A549 (cell line): ENCODE measurements around the gene RHEBL1.
"Not testable (repeated sequence)": the region's sequence is repeated elsewhere in the genome, so short reads cannot be mapped to it uniquely, and the experiment has no call there.

Source experiments
- CEBPB ChIP-seq, 2 experiments: fragments of >200 bp in 1 of 2; sonication (Bioruptor Twin) in 1 of 2; formaldehyde crosslinking in 1 of 2; IDR thresholded peaks; 2 replicates each; pipeline ENCODE4 v1.6.1; 2012 to 2016
- CHD4 ChIP-seq: fragments of 200-600 bp; sonication (generic); IDR thresholded peaks from 2 replicates; pipeline ENCODE4 v1.6.1; 2016; ENCODE audit warnings: antibody characterized with exemption, mild to moderate bottlenecking, borderline replicate concordance
- CTCF ChIP-seq: fragments of >200 bp; sonication (Bioruptor Twin); formaldehyde crosslinking; IDR thresholded peaks from 3 replicates; pipeline ENCODE4 v1.5.1; 2016
- EP300 ChIP-seq, 2 experiments: fragments of >200 bp; sonication (Bioruptor Twin); formaldehyde crosslinking; IDR thresholded peaks; 2 replicates in 1 of 2; 3 replicates in 1 of 2; pipeline ENCODE4 v1.6.1; 2016 to 2017
- MAX ChIP-seq: IDR thresholded peaks from 2 replicates; pipeline ENCODE4 v1.6.1; 2012
- PHF8 ChIP-seq: fragments of 200-600 bp; sonication (generic); IDR thresholded peaks from 2 replicates; pipeline ENCODE4 v1.6.1; 2016; ENCODE audit warnings: low read depth, mild to moderate bottlenecking, antibody characterized with exemption, moderate library complexity, borderline replicate concordance
- POLR2A ChIP-seq: IDR thresholded peaks from 2 replicates; pipeline ENCODE4 v1.6.1; 2012; ENCODE audit warnings: mild to moderate bottlenecking, low read length
- RAD21 ChIP-seq, 2 experiments: fragments of >200 bp in 1 of 2; sonication (Bioruptor Twin) in 1 of 2; formaldehyde crosslinking in 1 of 2; IDR thresholded peaks in 1 of 2; conservative IDR thresholded peaks in 1 of 2; 2 replicates in 1 of 2; 3 replicates in 1 of 2; pipeline ENCODE4 v1.6.1; 2012 to 2018; ENCODE audit warnings: inconsistent platforms in 1 of 2
- SMC3 ChIP-seq: fragments of >200 bp; sonication (Bioruptor Twin); formaldehyde crosslinking; IDR thresholded peaks from 3 replicates; pipeline ENCODE4 v1.6.1; 2018; ENCODE audit warnings: inconsistent platforms
- USF2 ChIP-seq: fragments of 450-650 bp; IDR thresholded peaks from 2 replicates; pipeline ENCODE4 v1.6.1; 2014; ENCODE audit warnings: antibody characterized with exemption

GRCh38 chr12:49061916-49062315, 7.9 kb downstream of the RHEBL1 start:
- not testable (repeated sequence) for TF ChIP-seq SMC3; MAX; PHF8; CTCF; USF2; POLR2A; EP300 (IDR thresholded peaks at IDR 0.05); RAD21 (conservative IDR thresholded peaks at IDR 0.05 in 1 of 2, IDR thresholded peaks at IDR 0.05 in 1 of 2); CHD4; CEBPB (IDR thresholded peaks at IDR 0.05)
